MM.1S (cell line): ENCODE data around the gene SYNE1.

Experiments
- CTCF ChIP-seq: fragments of 300-600 bp; sonication (generic); IDR thresholded peaks from 2 replicates; pipeline ENCODE4 v1.5.1; 2016; ENCODE audit warnings: antibody characterized with exemption, low read length, mixed read lengths
- EZH2 ChIP-seq: fragments of 300-600 bp; sonication (generic); optimal IDR thresholded peaks from 2 replicates; pipeline ENCODE3; 2017; ENCODE audit warnings: low read depth, mild to moderate bottlenecking, antibody characterized with exemption, low read length, mixed read lengths

DNA sequence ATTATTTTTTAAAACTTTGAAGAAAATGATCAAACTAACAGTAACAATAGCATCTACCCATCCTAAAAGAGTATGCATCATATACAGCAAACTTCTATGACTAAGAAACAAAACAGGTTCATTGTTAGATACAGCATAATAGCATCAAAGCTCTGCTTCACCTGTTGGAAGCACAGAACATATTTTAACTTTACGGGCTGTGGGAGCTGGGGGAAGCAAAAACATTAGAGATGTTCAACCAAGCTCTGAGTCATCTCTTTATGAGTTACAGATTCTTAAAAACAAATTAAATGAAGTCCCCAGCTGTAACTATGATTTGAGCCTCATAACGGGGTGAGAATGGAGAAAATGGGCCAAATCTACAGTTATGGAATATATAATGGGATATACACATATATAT lies 63.4 kb downstream of the SYNE1 start:
- TF ChIP-seq CTCF (no peak), EZH2 (no peak)
